Endothelial cell (in vitro differentiated cells): Measurements from ENCODE around the gene CAPZB. TPM values are rescaled to one million over a fixed set of nuclear protein-coding genes. Genes with fewer than 3 reads are reported as not detected.
A peak's percentile ranks its signal among the peaks of the same experiment; 100 is the strongest.

Experiments
- DNase-seq: peaks from one replicate; pipeline ENCODE4 v3.0.0; 2021; ENCODE audit warnings: low spot score
- H3K27ac Mint-ChIP-seq: one replicate; pipeline ENCODE4 v1.8.0; 2021; ENCODE audit warnings: mixed read lengths, inconsistent platforms; ENCODE audit not compliant: unreplicated experiment
- H3K27me3 Mint-ChIP-seq: one replicate; pipeline ENCODE4 v1.8.0; 2021; ENCODE audit warnings: mild to moderate bottlenecking, moderate library complexity, mixed read lengths, inconsistent platforms; ENCODE audit not compliant: unreplicated experiment
- H3K36me3 Mint-ChIP-seq: one replicate; pipeline ENCODE4 v1.8.0; 2021; ENCODE audit warnings: mild to moderate bottlenecking, low read depth, mixed read lengths, inconsistent platforms; ENCODE audit not compliant: unreplicated experiment
- H3K4me1 Mint-ChIP-seq: one replicate; pipeline ENCODE4 v1.8.0; 2021; ENCODE audit warnings: mild to moderate bottlenecking, mixed read lengths, inconsistent platforms; ENCODE audit not compliant: unreplicated experiment
- H3K4me3 Mint-ChIP-seq: one replicate; pipeline ENCODE4 v1.8.0; 2021; ENCODE audit warnings: mild to moderate bottlenecking, mixed read lengths, inconsistent platforms; ENCODE audit not compliant: unreplicated experiment
- H3K9me3 Mint-ChIP-seq: one replicate; pipeline ENCODE4 v1.8.0; 2021; ENCODE audit warnings: mixed read lengths, inconsistent platforms; ENCODE audit not compliant: unreplicated experiment
- CTCF ChIP-seq: fragments of 200-600 bp; sonication (generic); IDR thresholded peaks from one replicate; pipeline ENCODE4 v1.5.0; 2021; ENCODE audit warnings: antibody characterized with exemption; ENCODE audit not compliant: unreplicated experiment
- total RNA-seq: library from RNA; stranded (reverse); fragmentation: NEBNext Ultra II Directional; extraction: Animal tissue kit (Norgen Biotek cat#: 25700); gene quantifications from one replicate; pipeline ENCODE4 v1.2.1, GENCODE V29; 2021; ENCODE audit not compliant: unreplicated experiment

The CAPZB gene
- total RNA-seq, 1 donor from 2014 or later: 414 TPM

- peaks cover 10% of the 10 kb centered on the region for H3K27me3 Mint-ChIP-seq
- H3K27ac Mint-ChIP-seq: no peak overlapping the region
Observed at GRCh38 chr1:19331262-19331878, 154.0 kb downstream of the CAPZB start.

DNA sequence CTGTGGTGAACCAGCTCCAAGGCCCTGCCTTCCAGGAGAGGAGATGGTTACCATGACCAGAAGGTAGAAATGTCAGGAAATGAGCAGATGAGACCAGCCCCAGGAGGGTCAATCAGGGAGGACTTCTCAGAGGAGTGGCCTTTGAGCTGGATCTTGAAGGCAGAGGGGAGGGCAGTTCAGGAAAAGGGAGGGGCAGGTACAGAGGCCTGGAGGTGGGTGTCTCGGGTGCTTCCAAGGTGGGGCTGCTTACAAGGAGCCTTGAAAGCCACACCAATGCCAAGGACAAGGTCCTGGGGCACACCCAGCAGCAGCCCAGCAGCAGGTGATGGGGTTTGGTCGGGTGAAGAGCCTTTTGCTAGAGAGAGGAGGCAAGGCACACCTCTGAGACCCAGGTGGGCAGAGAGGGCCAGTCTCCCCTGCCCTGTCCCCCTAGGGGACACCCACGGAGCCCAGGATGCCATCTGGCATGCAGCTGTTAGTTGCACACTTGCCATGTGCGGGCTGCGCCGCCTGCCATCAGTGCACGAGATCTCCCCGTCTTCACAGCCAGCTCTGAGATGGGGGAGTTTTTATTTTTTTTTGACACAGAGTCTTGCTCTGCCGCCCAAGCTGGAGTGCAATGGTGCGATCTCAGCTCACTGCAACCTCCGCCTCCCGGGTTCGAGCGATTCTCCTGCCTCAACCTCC is 154.7 kb downstream of the CAPZB start:
- no peaks in the 10 kb centered on the region for H3K4me1 Mint-ChIP-seq
- H3K4me3 Mint-ChIP-seq: no peak overlapping the region
- no peak for DNase-seq
- no peak for TF ChIP-seq CTCF
- peak overlapping the region; percentile 84 for H3K27ac Mint-ChIP-seq
- H3K36me3 Mint-ChIP-seq: peaks cover 11% of the 10 kb centered on the region
- H3K27me3 Mint-ChIP-seq: peaks cover 8% of the 10 kb centered on the region
- no peaks in the 10 kb centered on the region for H3K9me3 Mint-ChIP-seq

More at GRCh38 chr1:19331262-19331878, 154.0 kb downstream of the CAPZB start:
- no peak for DNase-seq
- H3K9me3 Mint-ChIP-seq: no peaks in the 10 kb centered on the region
- H3K4me3 Mint-ChIP-seq: no peak overlapping the region
- no peaks in the 10 kb centered on the region for H3K4me1 Mint-ChIP-seq
- no peak for TF ChIP-seq CTCF
- peaks cover 11% of the 10 kb centered on the region for H3K36me3 Mint-ChIP-seq

DNA sequence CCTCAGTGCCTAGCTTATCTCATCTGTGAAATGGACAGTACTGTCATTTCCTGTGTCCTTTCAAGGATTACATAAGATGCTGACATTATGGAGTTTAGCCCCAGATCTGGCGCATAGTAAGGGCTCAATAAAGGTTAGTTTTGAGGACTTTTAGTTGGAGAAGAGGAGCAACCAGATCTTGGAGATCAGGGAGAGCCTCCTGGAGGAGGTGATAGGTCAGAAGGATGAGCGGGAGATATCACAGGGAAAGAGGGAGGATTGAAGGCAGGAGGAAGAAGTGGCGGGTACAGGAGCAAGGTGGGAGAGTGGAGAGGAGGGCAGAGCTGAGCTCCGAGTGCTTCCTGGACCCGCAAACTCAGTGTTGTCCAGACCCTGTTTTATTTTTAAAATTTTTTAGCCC is 155.7 kb downstream of the CAPZB start:
- no peak for TF ChIP-seq CTCF
- DNase-seq: no peak
- H3K27me3 Mint-ChIP-seq: peaks cover 8% of the 10 kb centered on the region
- H3K4me3 Mint-ChIP-seq: peak overlapping the region; percentile 2
- H3K4me1 Mint-ChIP-seq: no peaks in the 10 kb centered on the region
- peaks cover 11% of the 10 kb centered on the region for H3K36me3 Mint-ChIP-seq
- H3K9me3 Mint-ChIP-seq: no peaks in the 10 kb centered on the region
- H3K27ac Mint-ChIP-seq: no peak overlapping the region

DNA sequence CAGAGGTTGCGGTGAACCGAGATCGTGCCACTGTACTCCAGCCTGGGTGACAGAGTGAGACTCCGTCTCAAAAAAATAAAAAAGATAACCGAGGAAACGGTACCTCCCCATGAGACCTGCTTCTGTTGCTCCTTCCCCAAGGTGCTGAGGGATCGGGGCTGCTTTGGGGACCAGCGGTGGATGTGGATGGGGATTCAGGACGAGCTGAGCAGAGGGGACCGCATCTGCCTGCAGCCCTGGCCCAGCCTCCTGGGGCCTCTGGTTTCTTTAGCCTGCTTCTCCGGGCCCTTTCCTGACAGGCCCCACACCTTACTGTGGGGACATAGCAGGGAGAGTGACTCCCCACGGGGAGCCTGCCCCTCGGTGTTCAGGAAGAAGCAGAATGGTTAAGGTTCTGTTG is 156.2 kb downstream of the CAPZB start:
- H3K27ac Mint-ChIP-seq: no peak overlapping the region
- no peak for DNase-seq
- H3K4me3 Mint-ChIP-seq: no peak overlapping the region
- peaks cover 11% of the 10 kb centered on the region for H3K36me3 Mint-ChIP-seq
- H3K27me3 Mint-ChIP-seq: peaks cover 8% of the 10 kb centered on the region
- TF ChIP-seq CTCF: no peak
- no peaks in the 10 kb centered on the region for H3K4me1 Mint-ChIP-seq
- no peaks in the 10 kb centered on the region for H3K9me3 Mint-ChIP-seq

DNA sequence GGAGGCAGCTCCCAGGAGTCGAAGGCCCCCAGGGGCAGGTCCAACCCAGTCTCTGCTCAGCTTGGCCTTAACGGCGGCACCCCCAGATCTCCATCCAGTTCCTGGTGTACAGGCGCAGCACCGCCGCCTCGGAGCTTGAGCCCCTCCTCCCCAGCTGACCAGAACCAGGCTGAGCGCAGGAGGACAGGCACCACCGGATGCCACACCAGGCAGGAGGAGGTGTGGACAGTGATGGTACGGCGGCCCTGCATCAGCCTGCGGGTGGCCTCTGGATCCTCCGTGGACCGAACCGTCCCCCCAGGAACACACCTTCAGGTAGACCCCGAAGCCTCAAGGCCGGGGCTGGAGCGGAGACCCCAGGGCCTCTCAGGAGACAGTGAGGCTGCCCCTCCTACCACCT is 156.9 kb downstream of the CAPZB start:
- Mint-ChIP-seq H3K27ac (no peak overlapping the region), H3K4me1 (no peaks in the 10 kb centered on the region), H3K27me3 (peaks cover 6% of the 10 kb centered on the region), H3K4me3 (no peak overlapping the region), H3K9me3 (no peaks in the 10 kb centered on the region), H3K36me3 (peaks cover 15% of the 10 kb centered on the region)
- no peak for DNase-seq
- TF ChIP-seq CTCF: no peak
